ENCODE measurements around the gene ZDHHC9. TPM values are rescaled to one million over a fixed set of nuclear protein-coding genes. Genes with fewer than 3 reads are reported as not detected.

ZDHHC9 gene
- total RNA-seq, 1 experiment from 2014 or later = 41.0 TPM

DNA sequence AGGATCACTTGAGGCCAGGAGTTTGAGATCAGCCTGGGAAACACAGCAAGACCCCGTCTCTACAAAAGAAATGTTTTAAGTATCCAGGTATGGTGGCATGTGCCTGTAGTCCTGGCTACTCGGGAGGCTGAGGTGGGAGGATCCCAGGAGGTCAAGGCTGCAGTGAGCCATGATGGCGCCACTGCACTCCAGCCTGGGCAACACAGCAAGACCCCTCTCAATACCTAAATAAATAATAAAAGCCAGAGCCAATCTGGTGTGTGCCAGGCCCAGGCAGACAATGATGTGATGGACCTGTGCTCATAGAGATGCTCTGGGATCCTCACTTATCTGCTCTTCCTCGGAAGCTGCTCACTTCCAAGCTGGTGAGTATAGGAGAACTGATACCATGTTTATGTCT, 82.1 kb downstream of the ZDHHC9 start:
- no peaks in the 10 kb centered on the region for H3K9me3 Mint-ChIP-seq (ENCODE audit: unreplicated experiment)
- no peak overlapping the region for H3K4me3 Mint-ChIP-seq (ENCODE audit: unreplicated experiment)
- CTCF ChIA-PET = no interaction called here

GRCh38 chrX:129760981-129761380, 82.7 kb downstream of the ZDHHC9 start:
- TF ChIP-seq, protein P1, sequence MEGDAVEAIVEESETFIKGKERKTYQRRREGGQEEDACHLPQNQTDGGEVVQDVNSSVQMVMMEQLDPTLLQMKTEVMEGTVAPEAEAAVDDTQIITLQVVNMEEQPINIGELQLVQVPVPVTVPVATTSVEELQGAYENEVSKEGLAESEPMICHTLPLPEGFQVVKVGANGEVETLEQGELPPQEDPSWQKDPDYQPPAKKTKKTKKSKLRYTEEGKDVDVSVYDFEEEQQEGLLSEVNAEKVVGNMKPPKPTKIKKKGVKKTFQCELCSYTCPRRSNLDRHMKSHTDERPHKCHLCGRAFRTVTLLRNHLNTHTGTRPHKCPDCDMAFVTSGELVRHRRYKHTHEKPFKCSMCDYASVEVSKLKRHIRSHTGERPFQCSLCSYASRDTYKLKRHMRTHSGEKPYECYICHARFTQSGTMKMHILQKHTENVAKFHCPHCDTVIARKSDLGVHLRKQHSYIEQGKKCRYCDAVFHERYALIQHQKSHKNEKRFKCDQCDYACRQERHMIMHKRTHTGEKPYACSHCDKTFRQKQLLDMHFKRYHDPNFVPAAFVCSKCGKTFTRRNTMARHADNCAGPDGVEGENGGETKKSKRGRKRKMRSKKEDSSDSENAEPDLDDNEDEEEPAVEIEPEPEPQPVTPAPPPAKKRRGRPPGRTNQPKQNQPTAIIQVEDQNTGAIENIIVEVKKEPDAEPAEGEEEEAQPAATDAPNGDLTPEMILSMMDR (IDR thresholded peaks at IDR 0.05; ENCODE audit: insufficient read depth in 1 of 2, low read depth in 1 of 2, low read length in 1 of 2, severe bottlenecking in 1 of 2, unreplicated experiment in 1 of 2) = no peak
- ChIA-PET CTCF (no interaction called here), POLR2A (no interaction called here)
- Histone ChIP-seq H3K36me3 (ENCODE audit: control insufficient read depth, insufficient read depth, low read length) (no peaks in the 10 kb centered on the region), H3K4me3 (ENCODE audit: low read depth, low read length) (no peak overlapping the region), H3K27me3 (replicated peaks; ENCODE audit: control insufficient read depth, insufficient read depth, low read length) (no peaks in the 10 kb centered on the region), H3K4me1 (no peaks in the 10 kb centered on the region), H3K9me3 (no peaks in the 10 kb centered on the region)
- no TSS peak for BruUV-seq (replicated peaks)
- H3K27ac Mint-ChIP-seq (ENCODE audit: unreplicated experiment) = no peak overlapping the region
- intact Hi-C loops (cut with micrococcal nuclease; ENCODE audit: unreplicated experiment) = no loop called here
- H3K4me1 Mint-ChIP-seq (ENCODE audit: low read depth, unreplicated experiment) = no peaks in the 10 kb centered on the region
- no peaks in the 10 kb centered on the region for H3K27me3 Mint-ChIP-seq (ENCODE audit: insufficient read depth, unreplicated experiment)
- no peaks in the 10 kb centered on the region for H3K36me3 Mint-ChIP-seq (ENCODE audit: insufficient read depth, unreplicated experiment)
- DNase-seq = no peak
- H3K9me3 Mint-ChIP-seq (ENCODE audit: unreplicated experiment) = no peaks in the 10 kb centered on the region
- H3K4me3 Mint-ChIP-seq (ENCODE audit: unreplicated experiment) = no peak overlapping the region

More for the DNA sequence above, 82.1 kb downstream of the ZDHHC9 start:
- Mint-ChIP-seq H3K27ac (ENCODE audit: unreplicated experiment) (no peak overlapping the region), H3K4me1 (ENCODE audit: low read depth, unreplicated experiment) (no peaks in the 10 kb centered on the region), H3K27me3 (ENCODE audit: insufficient read depth, unreplicated experiment) (no peaks in the 10 kb centered on the region), H3K36me3 (ENCODE audit: insufficient read depth, unreplicated experiment) (no peaks in the 10 kb centered on the region)
- TF ChIP-seq, protein P1 (IDR thresholded peaks at IDR 0.05; ENCODE audit: insufficient read depth in 1 of 2, low read depth in 1 of 2, low read length in 1 of 2, severe bottlenecking in 1 of 2, unreplicated experiment in 1 of 2) = no peak
- Histone ChIP-seq H3K9me3 (no peaks in the 10 kb centered on the region), H3K27me3 (replicated peaks; ENCODE audit: control insufficient read depth, insufficient read depth, low read length) (no peaks in the 10 kb centered on the region), H3K4me3 (ENCODE audit: low read depth, low read length) (no peak overlapping the region), H3K36me3 (ENCODE audit: control insufficient read depth, insufficient read depth, low read length) (no peaks in the 10 kb centered on the region), H3K4me1 (no peaks in the 10 kb centered on the region)
- intact Hi-C loops (cut with micrococcal nuclease; ENCODE audit: unreplicated experiment) = no loop called here
- POLR2A ChIA-PET = no interaction called here
- DNase-seq = no peak
- no TSS peak for BruUV-seq (replicated peaks)

DNA sequence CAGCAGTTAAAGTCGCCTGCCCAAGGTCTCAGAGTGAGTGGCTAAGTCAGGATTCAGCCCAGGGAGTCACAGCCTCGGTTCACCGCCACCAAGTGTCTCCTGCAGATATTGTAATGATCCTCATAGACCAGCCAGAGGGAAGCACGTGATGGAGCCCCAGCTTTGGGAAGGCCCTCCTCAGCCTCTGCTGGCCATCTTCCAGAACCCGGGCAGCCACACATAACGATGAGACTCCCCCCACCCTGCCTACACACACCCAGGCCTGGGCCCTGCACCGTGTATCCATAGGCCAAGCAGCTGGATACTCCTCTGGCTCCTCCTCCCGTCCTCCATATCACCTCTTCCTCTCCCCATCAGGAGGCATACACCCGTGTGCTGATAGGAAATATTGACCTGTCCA, 83.5 kb downstream of the ZDHHC9 start:
- CTCF ChIA-PET = interaction anchor here (0.6 kb wide), 1 partner anchor 161 kb away, joined by 5 read pairs; no protein-coding TSS in a partner anchor
- no peak overlapping the region for H3K27ac Mint-ChIP-seq (ENCODE audit: unreplicated experiment)

More for the DNA sequence above, 83.5 kb downstream of the ZDHHC9 start:
- no peaks in the 10 kb centered on the region for H3K27me3 ChIP-seq (replicated peaks; ENCODE audit: control insufficient read depth, insufficient read depth, low read length)
- Mint-ChIP-seq H3K27me3 (ENCODE audit: insufficient read depth, unreplicated experiment) (no peaks in the 10 kb centered on the region), H3K36me3 (ENCODE audit: insufficient read depth, unreplicated experiment) (no peaks in the 10 kb centered on the region), H3K4me1 (ENCODE audit: low read depth, unreplicated experiment) (no peaks in the 10 kb centered on the region), H3K4me3 (ENCODE audit: unreplicated experiment) (no peak overlapping the region), H3K9me3 (ENCODE audit: unreplicated experiment) (no peaks in the 10 kb centered on the region)
- H3K9me3 ChIP-seq = no peaks in the 10 kb centered on the region
- POLR2A ChIA-PET = no interaction called here
- no peaks in the 10 kb centered on the region for H3K36me3 ChIP-seq (ENCODE audit: control insufficient read depth, insufficient read depth, low read length)
- no peak for DNase-seq
- TF ChIP-seq, protein P1 (IDR thresholded peaks at IDR 0.05; ENCODE audit: insufficient read depth in 1 of 2, low read depth in 1 of 2, low read length in 1 of 2, severe bottlenecking in 1 of 2, unreplicated experiment in 1 of 2) = no peak
- H3K4me3 ChIP-seq (ENCODE audit: low read depth, low read length) = no peak overlapping the region
- no peaks in the 10 kb centered on the region for H3K4me1 ChIP-seq
- BruUV-seq (replicated peaks) = no TSS peak
- intact Hi-C loops (cut with micrococcal nuclease; ENCODE audit: unreplicated experiment) = no loop called here
